IMR-90 (cell line): Measurements from ENCODE around the gene FAM78B. TPM values are rescaled to one million over a fixed set of nuclear protein-coding genes. Genes with fewer than 3 reads are reported as not detected.

Source experiments
- ATAC-seq: fragments of 200-7000 bp; cut with Tn5 transposase; 2 replicates; pipeline ENCODE4 v1.9.1; 2020; ENCODE audit warnings: low read depth, mild to moderate bottlenecking, moderate library complexity
- BruUV-seq: library from RNA; stranded (reverse); fragments of 400-500 nt; replicated peaks from 2 replicates; lab custom pipeline; 2021; lab: Mats Ljungman, UMichigan
- CTCF ChIA-PET: fragments of 300-600 bp; formaldehyde crosslinking; extraction: SDS; loops from one replicate; lab custom pipeline; 2021; ENCODE audit warnings: antibody characterized with exemption; lab: Yijun Ruan, JAX
- POLR2A ChIA-PET: fragments of 300-600 bp; sonication (Branson Sonifier 250); formaldehyde crosslinking; loops from one replicate; lab custom pipeline; 2022; ENCODE audit warnings: antibody characterized with exemption; ENCODE audit not compliant: unreplicated experiment; lab: Charles Lee
- DNase-seq: peaks from one replicate; pipeline ENCODE4 v3.0.0; 2013
- H2AFZ ChIP-seq: replicated peaks from 2 replicates; pipeline ENCODE3; 2013; ENCODE audit warnings: low read length, mild to moderate bottlenecking; ENCODE audit not compliant: poor library complexity
- H2AK5ac ChIP-seq: 2 replicates; pipeline ENCODE4 v1.6.1; 2013; ENCODE audit warnings: low read depth, low read length, inconsistent platforms
- H2AK9ac ChIP-seq: replicated peaks from 2 replicates; pipeline ENCODE3; 2013; ENCODE audit warnings: mild to moderate bottlenecking, low read depth, low read length, moderate library complexity; ENCODE audit not compliant: poor library complexity
- H2BK120ac ChIP-seq: 2 replicates; pipeline ENCODE4 v1.6.1; 2013; ENCODE audit warnings: low read depth, low read length, inconsistent platforms
- H2BK15ac ChIP-seq: 3 replicates; pipeline ENCODE4 v1.6.1; 2013; ENCODE audit warnings: low read depth, low read length, inconsistent platforms
- H2BK20ac ChIP-seq: 2 replicates; pipeline ENCODE4 v1.6.1; 2013; ENCODE audit warnings: low read depth, mild to moderate bottlenecking, inconsistent platforms, low read length, moderate library complexity
- H2BK5ac ChIP-seq: 2 replicates; pipeline ENCODE4 v1.6.1; 2013; ENCODE audit warnings: mild to moderate bottlenecking, low read depth, low read length, inconsistent platforms; ENCODE audit not compliant: poor library complexity, severe bottlenecking
- H3K14ac ChIP-seq: replicated peaks from 2 replicates; pipeline ENCODE4 v1.6.1; 2013; ENCODE audit warnings: low read depth, low read length, inconsistent platforms
- H3K18ac ChIP-seq: 2 replicates; pipeline ENCODE4 v1.6.1; 2013; ENCODE audit warnings: low read depth, low read length, control low read depth
- H3K23ac ChIP-seq: 2 replicates; pipeline ENCODE4 v1.6.1; 2013; ENCODE audit warnings: low read depth, low read length, inconsistent platforms
- H3K27ac ChIP-seq: 2 replicates; pipeline ENCODE4 v1.5.1; 2013; ENCODE audit warnings: mild to moderate bottlenecking, control low read depth, low read length; ENCODE audit not compliant: insufficient read depth
- H3K27me3 ChIP-seq: 2 replicates; pipeline ENCODE4 v1.6.1; 2013; ENCODE audit warnings: low read length; ENCODE audit not compliant: control insufficient read depth, insufficient read depth
- H3K36me3 ChIP-seq: 2 replicates; pipeline ENCODE4 v1.6.1; 2013; ENCODE audit warnings: low read length, mixed read lengths; ENCODE audit not compliant: control insufficient read depth, insufficient read depth
- H3K4ac ChIP-seq: 2 replicates; pipeline ENCODE4 v1.6.1; 2013; ENCODE audit warnings: low read depth, low read length, inconsistent platforms
- H3K4me1 ChIP-seq: 2 replicates; pipeline ENCODE4 v1.6.1; 2013; ENCODE audit warnings: low read length, mixed read lengths; ENCODE audit not compliant: control insufficient read depth, insufficient read depth
- H3K4me2 ChIP-seq: 2 replicates; pipeline ENCODE4 v1.6.1; 2013; ENCODE audit warnings: low read depth, mild to moderate bottlenecking, control low read depth, low read length, moderate library complexity
- H3K4me3 ChIP-seq: 2 replicates; pipeline ENCODE4 v1.5.1; 2013; ENCODE audit warnings: low read depth, mild to moderate bottlenecking, control low read depth, low read length, moderate library complexity; ENCODE audit not compliant: insufficient read depth
- H3K56ac ChIP-seq: 2 replicates; pipeline ENCODE4 v1.6.1; 2013; ENCODE audit warnings: low read length, inconsistent platforms; ENCODE audit not compliant: insufficient read depth; ENCODE audit errors: extremely low read depth
- H3K79me1 ChIP-seq, 2 experiments: 2 replicates each; pipeline ENCODE4 v1.6.1; 2013; ENCODE audit warnings: low read length in 2 of 2, inconsistent platforms in 1 of 2, low read depth in 1 of 2
- H3K9ac ChIP-seq: 2 replicates; pipeline ENCODE4 v1.6.1; 2013; ENCODE audit warnings: low read depth, low read length, control low read depth
- H3K9me1 ChIP-seq: 2 replicates; pipeline ENCODE4 v1.6.1; 2013; ENCODE audit warnings: low read length, inconsistent platforms; ENCODE audit not compliant: insufficient read depth
- H3K9me3 ChIP-seq: 2 replicates; pipeline ENCODE4 v1.6.1; 2013; ENCODE audit warnings: low read length; ENCODE audit not compliant: control insufficient read depth, insufficient read depth
- H4K20me1 ChIP-seq: 2 replicates; pipeline ENCODE4 v1.6.1; 2013; ENCODE audit warnings: low read length, inconsistent platforms; ENCODE audit not compliant: insufficient read depth
- H4K5ac ChIP-seq: 2 replicates; pipeline ENCODE4 v1.6.1; 2013; ENCODE audit warnings: mild to moderate bottlenecking, low read depth, low read length, control low read depth
- H4K8ac ChIP-seq, 2 experiments: 2 replicates each; pipeline ENCODE4 v1.6.1; 2013; ENCODE audit warnings: low read depth in 2 of 2, low read length in 2 of 2, control low read depth in 1 of 2, inconsistent platforms in 1 of 2
- H4K91ac ChIP-seq: 2 replicates; pipeline ENCODE4 v1.6.1; 2013; ENCODE audit warnings: low read depth, low read length, inconsistent platforms; ENCODE audit not compliant: insufficient read depth
- FOS ChIP-seq: fragments of 150-350 bp; IDR thresholded peaks from 2 replicates; pipeline ENCODE4 v1.6.1; 2016; ENCODE audit warnings: low read depth, low read length
- MAFK ChIP-seq: IDR thresholded peaks from 2 replicates; pipeline ENCODE4 v1.6.1; 2012; ENCODE audit warnings: low read depth, low read length, improper control_type of control experiment
- RAD21 ChIP-seq: IDR thresholded peaks from 2 replicates; pipeline ENCODE4 v1.6.1; 2012; ENCODE audit warnings: low read length, improper control_type of control experiment
- SMC3 ChIP-seq: fragments of 150-350 bp; IDR thresholded peaks from 2 replicates; pipeline ENCODE4 v1.6.1; 2016; ENCODE audit warnings: low read depth, mild to moderate bottlenecking, antibody characterized with exemption, low read length, moderate library complexity
- WGBS, 2 experiments: methylation state at CpG; one replicate each; pipeline versions ENCODE4 v1.1.5 to v1.1.7; 2013; ENCODE audit warnings: missing lambda C conversion rate in 2 of 2; ENCODE audit not compliant: insufficient read length in 1 of 2; ENCODE audit errors: extremely low coverage in 2 of 2; 5-methylcytosine and 5-hydroxymethylcytosine counted together
- dilution Hi-C: fragments of 300-500 bp; cut with HindIII; formaldehyde crosslinking; loops from one replicate; pipeline ENCODE4 v1.14.3; 2018; ENCODE audit warnings: low sequenced_read_pairs; ENCODE audit not compliant: unreplicated experiment
- in situ Hi-C: fragments of 300-500 bp; cut with MboI; formaldehyde crosslinking; loops from 3 replicates; pipeline ENCODE4 v1.14.3; 2019; ENCODE audit warnings: low sequenced_read_pairs, inconsistent platforms, mixed read lengths
- intact Hi-C: fragments of 100-400 bp; cut with micrococcal nuclease; formaldehyde crosslinking; loops from 2 replicates; pipeline ENCODE4 v1.10.0; 2022
- polyA plus RNA-seq, 3 experiments: library from polyadenylated mRNA; depleted of rRNA; stranded (reverse); fragments of >200 nt; gene quantifications; 2 replicates each; pipeline ENCODE4 v1.2.3, GENCODE V29; 2012; ENCODE audit warnings: low replicate concordance in 1 of 3
- total RNA-seq: library from RNA; depleted of rRNA; stranded (reverse); fragments of >200 nt; gene quantifications from 2 replicates; pipeline ENCODE4 v1.2.3, GENCODE V29; 2012

FAM78B gene
- total and polyA plus RNA-seq, 2 of the 4 experiments (the other 2 are of a cell fraction) = under 0.01 to 0.12 TPM

DNA sequence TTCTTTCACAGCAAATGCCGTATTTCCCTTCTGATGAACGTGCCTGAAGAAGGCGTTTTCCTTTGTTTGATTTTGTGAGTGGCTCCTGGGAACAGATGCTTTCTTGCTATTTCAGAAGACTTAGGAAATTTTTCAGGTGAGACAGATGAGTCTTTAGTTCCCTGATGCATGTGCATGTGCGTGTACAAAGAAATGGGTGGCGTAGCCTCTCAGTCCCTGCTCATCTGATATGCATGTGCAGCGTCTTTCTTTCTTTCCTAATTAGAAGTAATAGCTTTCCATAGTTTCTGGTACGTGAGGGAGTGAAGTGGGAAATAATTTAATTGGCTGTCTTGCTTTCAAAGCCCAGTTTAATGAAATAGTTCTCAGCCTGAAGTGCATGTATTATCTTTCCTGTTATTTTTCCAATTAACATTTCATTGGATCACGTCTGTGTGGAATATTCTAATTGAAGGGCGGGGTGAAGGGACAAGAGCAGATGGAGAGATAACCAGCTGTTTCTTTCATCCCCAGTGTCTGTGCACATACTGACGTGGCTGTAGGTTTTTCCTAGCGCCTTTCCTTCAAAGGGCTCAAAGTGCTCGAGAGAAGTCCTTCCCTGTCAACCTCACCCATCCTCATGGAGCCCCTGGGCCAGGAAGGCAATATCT, 104.3 kb downstream of the FAM78B start:
- 30% methylated on average over 2 of the region's 12 CpGs; no CpG with 5 or more reads in 1 of the 2 experiments for WGBS, 2 experiments
- Histone ChIP-seq H3K23ac (no peak overlapping the region), H3K4me2 (no peak overlapping the region), H3K9me3 (peaks cover 2% of the 10 kb centered on the region; the same call in 1 of the 2 replicates), H3K27me3 (no peaks in the 10 kb centered on the region), H3K4me3 (no peak overlapping the region), H3K4ac (no peak overlapping the region), H4K91ac (no peak overlapping the region), H2AK9ac (no peak overlapping the region), H3K36me3 (no peaks in the 10 kb centered on the region), H2AFZ (no peak overlapping the region), H2BK5ac (no peak overlapping the region), H3K56ac (no peak overlapping the region), H3K9me1 (no peaks in the 10 kb centered on the region), H2BK15ac (no peak overlapping the region), H4K8ac (no peak overlapping the region), H4K5ac (no peak overlapping the region), H3K27ac (no peak overlapping the region), H2BK20ac (no peak overlapping the region), H2AK5ac (no peak overlapping the region), H3K4me1 (no peaks in the 10 kb centered on the region), H3K14ac (no peak overlapping the region), H3K79me1 (no peaks in the 10 kb centered on the region), H4K20me1 (no peaks in the 10 kb centered on the region), H2BK120ac (no peak overlapping the region), H3K9ac (no peak overlapping the region), H3K18ac (no peak overlapping the region)
- in situ Hi-C loops (no loop called here), intact Hi-C loops (no loop called here), dilution Hi-C loops (no loop called here)
- no peak for DNase-seq
- POLR2A ChIA-PET = no interaction called here
- BruUV-seq = no TSS peak
- CTCF ChIA-PET = no interaction called here
- no peak for ATAC-seq
- no peak for TF ChIP-seq FOS
- TF ChIP-seq SMC3 = no peak
- no peak for TF ChIP-seq RAD21
- no peak for TF ChIP-seq MAFK
